ENCODE measurements around the gene MEGF10.

Gene MEGF10

GRCh38 chr5:127451096-127451495 is 160.5 kb downstream of the MEGF10 start:
- no peak for DNase-seq (ENCODE audit: low read depth)
- TF ChIP-seq, protein P1, sequence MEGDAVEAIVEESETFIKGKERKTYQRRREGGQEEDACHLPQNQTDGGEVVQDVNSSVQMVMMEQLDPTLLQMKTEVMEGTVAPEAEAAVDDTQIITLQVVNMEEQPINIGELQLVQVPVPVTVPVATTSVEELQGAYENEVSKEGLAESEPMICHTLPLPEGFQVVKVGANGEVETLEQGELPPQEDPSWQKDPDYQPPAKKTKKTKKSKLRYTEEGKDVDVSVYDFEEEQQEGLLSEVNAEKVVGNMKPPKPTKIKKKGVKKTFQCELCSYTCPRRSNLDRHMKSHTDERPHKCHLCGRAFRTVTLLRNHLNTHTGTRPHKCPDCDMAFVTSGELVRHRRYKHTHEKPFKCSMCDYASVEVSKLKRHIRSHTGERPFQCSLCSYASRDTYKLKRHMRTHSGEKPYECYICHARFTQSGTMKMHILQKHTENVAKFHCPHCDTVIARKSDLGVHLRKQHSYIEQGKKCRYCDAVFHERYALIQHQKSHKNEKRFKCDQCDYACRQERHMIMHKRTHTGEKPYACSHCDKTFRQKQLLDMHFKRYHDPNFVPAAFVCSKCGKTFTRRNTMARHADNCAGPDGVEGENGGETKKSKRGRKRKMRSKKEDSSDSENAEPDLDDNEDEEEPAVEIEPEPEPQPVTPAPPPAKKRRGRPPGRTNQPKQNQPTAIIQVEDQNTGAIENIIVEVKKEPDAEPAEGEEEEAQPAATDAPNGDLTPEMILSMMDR (conservative IDR thresholded peaks at IDR 0.05; ENCODE audit: low read depth, low read length), result no peak
- H3K4me3 ChIP-seq (ENCODE audit: low read depth, low read length), result no peak overlapping the region

GRCh38 chr5:127452626-127453025 is 162.0 kb downstream of the MEGF10 start:
- TF ChIP-seq, protein P1 (conservative IDR thresholded peaks at IDR 0.05; ENCODE audit: low read depth, low read length), result no peak
- H3K4me3 ChIP-seq (ENCODE audit: low read depth, low read length), result no peak overlapping the region
- no peak for DNase-seq (ENCODE audit: low read depth)

DNA sequence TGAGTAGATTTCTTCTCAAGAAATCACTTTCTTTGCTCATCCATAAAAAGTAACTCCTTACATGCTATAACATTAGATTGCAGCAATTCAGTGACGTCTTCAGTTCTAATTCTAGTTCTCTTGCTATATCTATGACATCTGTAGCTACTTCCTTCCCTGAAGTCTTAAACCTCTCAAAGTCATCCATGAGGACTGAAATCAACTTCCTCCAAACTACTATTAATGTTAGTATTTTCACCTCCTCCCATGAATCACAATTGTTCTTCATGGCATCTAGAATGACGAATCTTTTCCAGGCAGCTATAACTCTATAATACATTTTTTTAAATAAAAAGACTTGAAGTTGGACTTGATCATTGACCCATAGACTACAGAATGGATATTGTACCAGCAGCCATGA is 180.6 kb downstream of the MEGF10 start:
- DNase-seq (ENCODE audit: low read depth), result no peak
- no peak overlapping the region for H3K4me3 ChIP-seq (ENCODE audit: low read depth, low read length)
- TF ChIP-seq, protein P1 (conservative IDR thresholded peaks at IDR 0.05; ENCODE audit: low read depth, low read length), result no peak

GRCh38 chr5:127472700-127473099 is 182.1 kb downstream of the MEGF10 start:
- DNase-seq (ENCODE audit: low read depth), result no peak
- H3K4me3 ChIP-seq (ENCODE audit: low read depth, low read length), result no peak overlapping the region
- TF ChIP-seq, protein P1 (conservative IDR thresholded peaks at IDR 0.05; ENCODE audit: low read depth, low read length), result no peak

- TF ChIP-seq, protein P1 (conservative IDR thresholded peaks at IDR 0.05; ENCODE audit: low read depth, low read length), result no peak
- no peak overlapping the region for H3K4me3 ChIP-seq (ENCODE audit: low read depth, low read length)
- DNase-seq (ENCODE audit: low read depth), result no peak
Measured at GRCh38 chr5:127486471-127486870, 195.9 kb downstream of the MEGF10 start.

DNA sequence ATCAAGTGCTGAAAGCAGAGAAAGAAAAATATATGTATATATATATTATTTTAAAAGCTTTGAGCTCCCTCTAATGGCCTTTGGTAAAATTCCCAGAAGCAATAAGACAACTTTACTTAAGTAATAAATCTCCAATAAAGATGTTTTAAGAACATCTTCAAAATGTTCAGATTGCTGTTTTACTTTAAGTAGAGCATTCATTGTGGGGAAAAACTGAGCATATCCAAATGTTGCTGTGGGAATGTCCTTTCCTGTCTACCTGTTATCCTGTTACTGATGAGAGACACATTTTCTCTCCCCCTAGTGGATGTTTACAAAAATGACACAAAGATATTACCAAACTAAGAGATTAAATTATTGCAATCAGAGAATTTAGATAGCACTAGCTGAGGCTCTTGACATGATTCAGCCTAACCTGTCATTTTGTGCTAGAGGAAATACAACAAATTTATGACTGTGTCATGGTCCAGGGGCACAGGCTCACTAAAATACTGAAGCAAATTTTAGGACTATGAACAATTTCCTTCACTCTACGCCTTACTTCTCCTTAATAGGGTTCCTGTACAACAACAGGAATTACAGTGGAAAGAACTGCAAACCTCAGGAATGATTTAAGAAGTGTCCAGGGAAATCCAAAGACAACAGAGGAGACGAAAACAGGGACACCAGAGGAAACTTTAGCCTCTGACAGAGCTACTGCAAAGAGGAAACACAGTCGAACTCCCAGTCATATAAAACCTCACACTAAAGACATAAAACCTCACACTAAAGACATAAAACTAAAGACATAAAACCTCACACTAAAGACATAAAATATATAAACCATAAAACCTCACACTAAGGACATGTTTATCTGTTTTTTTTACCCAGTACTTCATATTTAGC is 202.5 kb downstream of the MEGF10 start:
- H3K4me3 ChIP-seq (ENCODE audit: low read depth, low read length), result no peak overlapping the region
- TF ChIP-seq, protein P1 (conservative IDR thresholded peaks at IDR 0.05; ENCODE audit: low read depth, low read length), result peak; percentile 74
- peak; percentile 63 for DNase-seq (ENCODE audit: low read depth)

DNA sequence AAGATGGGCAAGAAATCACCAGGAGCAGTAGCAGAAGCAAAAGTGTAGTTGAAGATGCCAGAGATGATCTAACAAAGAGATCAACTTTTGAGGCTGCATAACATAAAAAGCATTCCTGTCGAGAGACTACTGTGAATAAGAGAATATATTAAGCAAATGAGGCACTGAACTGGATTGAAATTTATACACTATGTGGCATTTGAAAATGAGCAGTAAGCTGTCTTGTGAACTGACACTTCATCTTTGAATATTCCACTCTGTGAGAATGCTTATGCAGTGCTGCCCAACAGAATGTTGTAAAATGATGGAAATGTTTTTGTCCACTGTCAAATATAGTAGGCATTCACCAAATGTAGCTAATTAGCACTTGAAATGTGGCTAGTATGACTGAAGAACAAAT is 208.0 kb downstream of the MEGF10 start:
- DNase-seq (ENCODE audit: low read depth), result no peak
- H3K4me3 ChIP-seq (ENCODE audit: low read depth, low read length), result no peak overlapping the region
- TF ChIP-seq, protein P1 (conservative IDR thresholded peaks at IDR 0.05; ENCODE audit: low read depth, low read length), result no peak

Data from choroid plexus epithelial cell (primary cell).